ENCODE data around the gene ZNF280B.

DNA sequence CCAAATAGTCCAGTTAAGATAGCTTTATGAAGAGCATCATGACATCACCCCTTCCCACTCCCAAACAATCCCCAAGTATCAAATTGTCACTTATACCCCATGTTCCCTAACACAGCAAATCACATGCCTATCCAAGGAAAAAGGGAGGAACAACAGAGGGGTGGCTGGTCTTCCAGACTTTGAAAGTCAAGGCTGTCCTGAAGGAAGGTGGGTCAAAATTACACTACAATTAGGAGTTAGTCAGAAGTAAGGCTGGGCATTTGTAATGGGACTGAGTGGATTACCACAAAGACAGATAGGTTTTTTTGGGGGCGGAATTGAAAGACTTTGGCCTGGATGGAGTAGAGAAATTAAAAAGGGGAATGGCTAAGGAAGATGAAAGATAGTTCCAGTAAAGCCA lies 44.6 kb upstream of the ZNF280B start:
- TF ChIP-seq, protein P1, sequence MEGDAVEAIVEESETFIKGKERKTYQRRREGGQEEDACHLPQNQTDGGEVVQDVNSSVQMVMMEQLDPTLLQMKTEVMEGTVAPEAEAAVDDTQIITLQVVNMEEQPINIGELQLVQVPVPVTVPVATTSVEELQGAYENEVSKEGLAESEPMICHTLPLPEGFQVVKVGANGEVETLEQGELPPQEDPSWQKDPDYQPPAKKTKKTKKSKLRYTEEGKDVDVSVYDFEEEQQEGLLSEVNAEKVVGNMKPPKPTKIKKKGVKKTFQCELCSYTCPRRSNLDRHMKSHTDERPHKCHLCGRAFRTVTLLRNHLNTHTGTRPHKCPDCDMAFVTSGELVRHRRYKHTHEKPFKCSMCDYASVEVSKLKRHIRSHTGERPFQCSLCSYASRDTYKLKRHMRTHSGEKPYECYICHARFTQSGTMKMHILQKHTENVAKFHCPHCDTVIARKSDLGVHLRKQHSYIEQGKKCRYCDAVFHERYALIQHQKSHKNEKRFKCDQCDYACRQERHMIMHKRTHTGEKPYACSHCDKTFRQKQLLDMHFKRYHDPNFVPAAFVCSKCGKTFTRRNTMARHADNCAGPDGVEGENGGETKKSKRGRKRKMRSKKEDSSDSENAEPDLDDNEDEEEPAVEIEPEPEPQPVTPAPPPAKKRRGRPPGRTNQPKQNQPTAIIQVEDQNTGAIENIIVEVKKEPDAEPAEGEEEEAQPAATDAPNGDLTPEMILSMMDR (optimal IDR thresholded peaks at IDR 0.05 in 1 of 3, IDR thresholded peaks at IDR 0.05 in 1 of 3, conservative IDR thresholded peaks at IDR 0.05 in 1 of 3; ENCODE audit: extremely low read depth in 1 of 3, insufficient read depth in 2 of 3, low read length in 3 of 3) = no peak
- TF ChIP-seq EZH2 (IDR thresholded peaks at IDR 0.05; ENCODE audit: low read length) = no peak

Measured in keratinocyte (primary cell).